Fibroblast of gingiva (primary cell): ENCODE data around the gene NPC1.

Experiments used
- DNase-seq: peaks from one replicate; pipeline ENCODE4 v3.0.0-alpha.2; 2011; ENCODE audit warnings: low read depth

NPC1 gene

GRCh38 chr18:23548275-23548674 lies 38.0 kb downstream of the NPC1 start:
- no peak for DNase-seq

- no peak for DNase-seq
These were observed 38.5 kb downstream of the NPC1 start for GRCh38 chr18:23547846-23548245.

GRCh38 chr18:23547306-23547705 lies 39.0 kb downstream of the NPC1 start:
- no peak for DNase-seq

GRCh38 chr18:23545247-23545789 lies 41.0 kb downstream of the NPC1 start:
- DNase-seq = no peak

- DNase-seq = no peak
These were observed 43.8 kb downstream of the NPC1 start for GRCh38 chr18:23542461-23542860.

- DNase-seq = no peak
These were observed 44.8 kb downstream of the NPC1 start for GRCh38 chr18:23541349-23542093.

- DNase-seq = no peak
These were observed 45.4 kb downstream of the NPC1 start for GRCh38 chr18:23540867-23541266.

GRCh38 chr18:23539911-23540525 lies 46.3 kb downstream of the NPC1 start:
- no peak for DNase-seq

- no peak for DNase-seq
These were observed 47.0 kb downstream of the NPC1 start for GRCh38 chr18:23539296-23539695.

GRCh38 chr18:23538870-23539269 lies 47.4 kb downstream of the NPC1 start:
- DNase-seq = no peak

- DNase-seq = no peak
These were observed 48.3 kb downstream of the NPC1 start for GRCh38 chr18:23538001-23538400.

- no peak for DNase-seq
These were observed 49.0 kb downstream of the NPC1 start for GRCh38 chr18:23537274-23537673.

GRCh38 chr18:23536204-23536603 lies 50.1 kb downstream of the NPC1 start:
- DNase-seq = no peak

GRCh38 chr18:23534276-23534675 lies 52.0 kb downstream of the NPC1 start:
- no peak for DNase-seq

GRCh38 chr18:23532848-23533247 lies 53.5 kb downstream of the NPC1 start:
- DNase-seq = no peak

- DNase-seq = no peak
These were observed 54.4 kb downstream of the NPC1 start for GRCh38 chr18:23531912-23532311.

- DNase-seq = no peak
These were observed 56.1 kb downstream of the NPC1 start for GRCh38 chr18:23530195-23530594.

- DNase-seq = no peak
These were observed 56.7 kb downstream of the NPC1 start for GRCh38 chr18:23529604-23530003.

GRCh38 chr18:23528580-23529472 lies 57.5 kb downstream of the NPC1 start:
- DNase-seq = peak; percentile 76

GRCh38 chr18:23526501-23527063 lies 59.7 kb downstream of the NPC1 start:
- no peak for DNase-seq

- DNase-seq = no peak
These were observed 62.0 kb downstream of the NPC1 start for GRCh38 chr18:23524213-23524707.
